ENCODE measurements around the gene TMEM252. TPM values are rescaled to one million over a fixed set of nuclear protein-coding genes. Genes with fewer than 3 reads are reported as not detected.
A peak's percentile ranks its signal among the peaks of the same experiment; 100 is the strongest.

TMEM252 gene
- total and polyA plus RNA-seq, 7 donors = not detected

GRCh38 chr9:68522954-68523353, 17.7 kb downstream of the TMEM252 start:
- Histone ChIP-seq H3K36me3 (peaks cover 0 to 64% (median 10%) of the 10 kb centered on the region in 4 donors), H3K9me3 (peaks cover 0 to 2% (median 0%) of the 10 kb centered on the region in 4 donors), H3K4me3 (no peak overlapping the region), H3K27me3 (no peaks in the 10 kb centered on the region), H3K27ac (peak overlapping the region in 1 of 4 donors; percentile 21), H3K4me1 (no peaks in the 10 kb centered on the region)
- 90 to 93% methylated on average over 3 of the region's 3 CpGs for WGBS, 2 donors
- DNase-seq = no peak
- intact Hi-C loops (cut with DNase I) = no loop called here
- TF ChIP-seq, protein P1, sequence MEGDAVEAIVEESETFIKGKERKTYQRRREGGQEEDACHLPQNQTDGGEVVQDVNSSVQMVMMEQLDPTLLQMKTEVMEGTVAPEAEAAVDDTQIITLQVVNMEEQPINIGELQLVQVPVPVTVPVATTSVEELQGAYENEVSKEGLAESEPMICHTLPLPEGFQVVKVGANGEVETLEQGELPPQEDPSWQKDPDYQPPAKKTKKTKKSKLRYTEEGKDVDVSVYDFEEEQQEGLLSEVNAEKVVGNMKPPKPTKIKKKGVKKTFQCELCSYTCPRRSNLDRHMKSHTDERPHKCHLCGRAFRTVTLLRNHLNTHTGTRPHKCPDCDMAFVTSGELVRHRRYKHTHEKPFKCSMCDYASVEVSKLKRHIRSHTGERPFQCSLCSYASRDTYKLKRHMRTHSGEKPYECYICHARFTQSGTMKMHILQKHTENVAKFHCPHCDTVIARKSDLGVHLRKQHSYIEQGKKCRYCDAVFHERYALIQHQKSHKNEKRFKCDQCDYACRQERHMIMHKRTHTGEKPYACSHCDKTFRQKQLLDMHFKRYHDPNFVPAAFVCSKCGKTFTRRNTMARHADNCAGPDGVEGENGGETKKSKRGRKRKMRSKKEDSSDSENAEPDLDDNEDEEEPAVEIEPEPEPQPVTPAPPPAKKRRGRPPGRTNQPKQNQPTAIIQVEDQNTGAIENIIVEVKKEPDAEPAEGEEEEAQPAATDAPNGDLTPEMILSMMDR (IDR thresholded peaks at IDR 0.05) = no peak
- TF ChIP-seq POLR2A (IDR thresholded peaks at IDR 0.05) (no peak), EP300 (IDR thresholded peaks at IDR 0.05) (no peak), POLR2AphosphoS5 (IDR thresholded peaks at IDR 0.05) (no peak)

- no peak for DNase-seq
- peak overlapping the region in 2 of 4 donors; percentile 35 to 42 for H3K27ac ChIP-seq
- H3K9me3 ChIP-seq = peaks cover 0 to 2% (median 0%) of the 10 kb centered on the region in 4 donors
- TF ChIP-seq POLR2AphosphoS5 (IDR thresholded peaks at IDR 0.05) = no peak
- no peak for TF ChIP-seq EP300 (IDR thresholded peaks at IDR 0.05)
- TF ChIP-seq, protein P1 (IDR thresholded peaks at IDR 0.05) = no peak
- no peak for TF ChIP-seq POLR2A (IDR thresholded peaks at IDR 0.05)
- whole genome bisulfite sequencing, 2 donors = 38 to 45% methylated on average over 4 of the region's 4 CpGs
- H3K4me1 ChIP-seq = no peaks in the 10 kb centered on the region
- intact Hi-C loops (cut with DNase I) = no loop called here
- no peak overlapping the region for H3K4me3 ChIP-seq
- peaks cover 0 to 66% (median 14%) of the 10 kb centered on the region in 4 donors for H3K36me3 ChIP-seq
- H3K27me3 ChIP-seq = no peaks in the 10 kb centered on the region
Measured at GRCh38 chr9:68522131-68522530, 18.6 kb downstream of the TMEM252 start.

DNA sequence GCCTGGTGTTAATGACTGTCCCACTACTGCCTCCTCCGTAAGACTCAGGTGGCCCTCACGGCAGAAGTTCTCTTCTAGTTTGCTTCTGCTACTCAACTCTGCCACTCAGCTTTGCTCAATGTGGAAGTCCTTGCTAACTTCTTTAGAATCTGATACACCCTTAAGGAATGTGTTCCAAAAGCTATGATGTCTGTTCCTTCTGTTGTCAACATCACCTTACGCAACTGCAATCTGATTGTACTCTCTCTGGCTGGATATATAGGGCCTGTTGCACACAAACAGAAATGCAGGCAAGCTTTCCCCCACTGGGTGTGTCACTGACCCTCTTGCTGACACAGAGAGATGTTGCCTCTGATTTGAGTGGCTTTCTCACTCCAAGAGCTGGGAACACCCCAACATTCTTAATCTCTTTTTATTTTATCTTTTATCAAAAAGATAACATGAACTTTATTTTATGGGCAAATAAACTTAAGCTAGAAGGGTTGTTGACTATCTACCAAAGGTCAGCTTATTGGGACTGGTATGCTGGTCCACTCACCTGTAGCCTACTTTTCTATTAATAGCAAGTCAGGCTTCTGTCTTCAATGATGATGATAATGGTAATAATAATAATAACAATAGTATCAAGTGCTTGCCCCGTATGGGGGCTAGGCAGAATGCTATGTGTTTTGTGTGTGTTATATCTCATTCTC, 25.2 kb downstream of the TMEM252 start:
- intact Hi-C loops (cut with DNase I) = no loop called here
- 41 to 78% methylated on average over 4 of the region's 4 CpGs for WGBS, 2 donors
- TF ChIP-seq EP300 (IDR thresholded peaks at IDR 0.05) (peak in 1 of 4 donors; percentile 75), POLR2AphosphoS5 (IDR thresholded peaks at IDR 0.05) (peak; percentile 51 to 64 (median 52))
- TF ChIP-seq, protein P1 (IDR thresholded peaks at IDR 0.05) = no peak
- peaks cover 0 to 65% (median 16%) of the 10 kb centered on the region in 4 donors for H3K36me3 ChIP-seq
- peak overlapping the region; percentile 31 to 84 (median 56) for H3K27ac ChIP-seq
- peaks cover 3 to 26% (median 11%) of the 10 kb centered on the region in 4 donors for H3K4me1 ChIP-seq
- no peak for DNase-seq
- H3K27me3 ChIP-seq = no peaks in the 10 kb centered on the region
- H3K9me3 ChIP-seq = peaks cover 0 to 2% (median 0%) of the 10 kb centered on the region in 4 donors
- no peak overlapping the region for H3K4me3 ChIP-seq

- H3K27ac ChIP-seq = peak overlapping the region in 3 of 4 donors; percentile 47 to 84 (median 65)
- peaks cover 4 to 72% (median 16%) of the 10 kb centered on the region in 4 donors for H3K36me3 ChIP-seq
- 88 to 92% methylated on average over 4 of the region's 4 CpGs for WGBS, 2 donors
- H3K9me3 ChIP-seq = peaks cover 0 to 2% (median 0%) of the 10 kb centered on the region in 4 donors
- TF ChIP-seq POLR2A (IDR thresholded peaks at IDR 0.05) = no peak
- no peak for TF ChIP-seq EP300 (IDR thresholded peaks at IDR 0.05)
- no peaks in the 10 kb centered on the region for H3K27me3 ChIP-seq
- intact Hi-C loops (cut with DNase I) = no loop called here
- H3K4me1 ChIP-seq = peaks cover 3 to 38% (median 16%) of the 10 kb centered on the region in 4 donors
- H3K4me3 ChIP-seq = no peak overlapping the region
- DNase-seq = no peak
Measured at GRCh38 chr9:68513981-68514380, 26.7 kb downstream of the TMEM252 start.

DNA sequence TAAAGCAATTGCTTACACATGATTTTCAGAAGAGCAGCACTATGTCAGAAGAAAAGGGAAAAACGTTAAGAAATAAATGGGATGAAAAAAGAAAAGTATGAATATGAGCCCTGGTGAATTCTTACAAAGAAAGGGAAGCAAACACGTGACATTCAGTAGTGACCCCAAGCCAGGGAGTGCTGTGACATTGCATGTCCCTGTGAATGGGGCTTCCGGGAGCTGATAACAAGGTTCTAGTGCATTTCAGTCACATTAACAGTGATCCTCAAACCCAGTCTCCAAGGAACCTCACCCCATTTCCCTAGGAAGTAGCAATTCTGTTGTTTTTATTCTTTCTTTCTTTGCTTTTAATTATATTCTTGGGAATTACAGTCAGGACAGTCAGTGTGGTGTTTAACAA, 27.3 kb downstream of the TMEM252 start:
- peaks cover 3 to 44% (median 21%) of the 10 kb centered on the region in 4 donors for H3K4me1 ChIP-seq
- H3K27ac ChIP-seq = peak overlapping the region in 2 of 4 donors; percentile 65 to 84
- DNase-seq = no peak
- no peak overlapping the region for H3K4me3 ChIP-seq
- no peaks in the 10 kb centered on the region for H3K27me3 ChIP-seq
- intact Hi-C loops (cut with DNase I) = no loop called here
- 84 to 86% methylated on average over 3 of the region's 3 CpGs for WGBS, 2 donors
- peaks cover 4 to 73% (median 16%) of the 10 kb centered on the region in 4 donors for H3K36me3 ChIP-seq
- peaks cover 0 to 2% (median 0%) of the 10 kb centered on the region in 4 donors for H3K9me3 ChIP-seq
- no peak for TF ChIP-seq POLR2AphosphoS5 (IDR thresholded peaks at IDR 0.05)
- no peak for TF ChIP-seq EP300 (IDR thresholded peaks at IDR 0.05)
- TF ChIP-seq, protein P1 (IDR thresholded peaks at IDR 0.05) = no peak
- no peak for TF ChIP-seq POLR2A (IDR thresholded peaks at IDR 0.05)
